GM21360 (cell line): ENCODE results near the gene FA2H.
"Not testable (repeated sequence)": the region's sequence is repeated elsewhere in the genome, so short reads cannot be mapped to it uniquely, and the experiment has no call there.

Experiments
- ATAC-seq: cut with Tn5 transposase; IDR thresholded peaks from one replicate; pipeline ENCODE4 v1.9.1; 2021; ENCODE audit warnings: mild to moderate bottlenecking, moderate library complexity; ENCODE audit not compliant: unreplicated experiment

The FA2H gene

GRCh38 chr16:74774223-74775139, at the start of gene FA2H:
Gene FA2H, minus strand, starts transcription at chr16:74774820. Its CDS starts 65 bp downstream, at chr16:74774755.
- ATAC-seq = peak; percentile 82

GRCh38 chr16:74817851-74818250, 43.2 kb upstream of the FA2H start:
- ATAC-seq = no peak

- peak; percentile 100 for ATAC-seq
Observed at GRCh38 chr16:74813109-74813641, 38.6 kb upstream of the FA2H start.

- ATAC-seq = no peak
Observed at GRCh38 chr16:74811911-74812310, 37.3 kb upstream of the FA2H start.

- not testable (repeated sequence) for ATAC-seq
Observed at GRCh38 chr16:74811216-74811615, 36.6 kb upstream of the FA2H start.

- ATAC-seq = no peak
Observed at GRCh38 chr16:74807052-74807646, 32.5 kb upstream of the FA2H start.

- no peak for ATAC-seq
Observed at GRCh38 chr16:74800216-74800871, 25.7 kb upstream of the FA2H start.

GRCh38 chr16:74797414-74797813, 22.8 kb upstream of the FA2H start:
- ATAC-seq = no peak

- ATAC-seq = no peak
Observed at GRCh38 chr16:74795104-74795503, 20.5 kb upstream of the FA2H start.

- no peak for ATAC-seq
Observed at GRCh38 chr16:74794668-74795067, 20.0 kb upstream of the FA2H start.

- ATAC-seq = no peak
Observed at GRCh38 chr16:74793571-74793970, 19.0 kb upstream of the FA2H start.

GRCh38 chr16:74792225-74792624, 17.6 kb upstream of the FA2H start:
- no peak for ATAC-seq

GRCh38 chr16:74791749-74792148, 17.1 kb upstream of the FA2H start:
- ATAC-seq = not testable (repeated sequence)

GRCh38 chr16:74788108-74788507, 13.5 kb upstream of the FA2H start:
- ATAC-seq = no peak

GRCh38 chr16:74785031-74785430, 10.4 kb upstream of the FA2H start:
- no peak for ATAC-seq

GRCh38 chr16:74778646-74779045, 4.0 kb upstream of the FA2H start:
- no peak for ATAC-seq

GRCh38 chr16:74776926-74777325, 2.3 kb upstream of the FA2H start:
- no peak for ATAC-seq

- no peak for ATAC-seq
Observed at GRCh38 chr16:74775255-74775654, 635 bp upstream of the FA2H start.

- ATAC-seq = no peak
Observed at GRCh38 chr16:74773446-74774222, 986 bp downstream of the FA2H start.

GRCh38 chr16:74771656-74772315, 2.8 kb downstream of the FA2H start:
- ATAC-seq = peak; percentile 65
